NCI-H526 treated with DMSO at 0.1 percent for 48 hours (cell line): ENCODE data around the gene MEOX1.

Experiments used
- DNase-seq: peaks from one replicate; lab custom pipeline; 2025; lab: John Stamatoyannopoulos, UW

MEOX1 gene

DNA sequence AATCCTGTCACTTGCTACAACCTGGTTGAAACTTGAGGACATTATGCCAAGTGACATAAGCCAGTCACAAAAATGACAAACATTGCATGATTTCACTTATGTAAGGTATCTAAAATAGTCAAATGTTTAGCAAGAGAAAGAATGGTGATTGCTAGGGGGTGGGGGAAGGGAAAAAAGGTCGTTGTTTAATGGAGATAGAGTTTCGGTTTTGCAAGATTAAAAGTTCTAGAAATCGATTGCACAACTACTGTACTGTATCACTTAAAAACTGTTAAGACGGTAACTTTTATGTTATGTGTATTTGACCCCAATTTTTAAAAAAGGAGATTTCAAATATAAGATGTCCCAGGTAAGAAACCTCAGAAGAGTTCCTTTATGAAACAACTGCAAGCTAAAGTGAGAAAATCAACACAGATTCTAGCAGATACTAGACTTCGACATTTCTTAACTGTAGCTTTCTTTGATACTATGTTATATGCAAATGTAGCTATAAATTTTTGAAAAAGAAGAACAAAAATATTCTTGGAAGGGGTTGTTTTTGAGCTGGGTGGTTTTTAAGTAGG, 5.9 kb downstream of the MEOX1 start:
- DNase-seq = no peak

DNA sequence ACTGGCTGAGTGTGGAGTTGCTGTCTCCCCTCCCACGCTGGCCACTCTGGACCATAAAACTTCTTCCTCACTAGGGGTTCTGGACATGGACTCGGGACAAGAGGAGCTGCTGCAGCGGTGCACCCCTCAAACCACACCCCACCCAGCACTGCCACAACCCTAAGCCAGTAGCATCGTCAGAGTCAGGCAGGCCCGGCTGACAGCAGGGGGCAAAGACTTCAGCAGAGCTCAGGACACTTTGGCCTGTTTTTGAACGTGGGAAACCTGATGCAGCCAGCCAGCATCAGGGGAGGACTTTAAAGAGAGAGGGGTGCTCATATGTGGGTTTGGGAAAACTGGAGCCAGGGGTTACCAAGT, 9.6 kb downstream of the MEOX1 start:
- no peak for DNase-seq

DNA sequence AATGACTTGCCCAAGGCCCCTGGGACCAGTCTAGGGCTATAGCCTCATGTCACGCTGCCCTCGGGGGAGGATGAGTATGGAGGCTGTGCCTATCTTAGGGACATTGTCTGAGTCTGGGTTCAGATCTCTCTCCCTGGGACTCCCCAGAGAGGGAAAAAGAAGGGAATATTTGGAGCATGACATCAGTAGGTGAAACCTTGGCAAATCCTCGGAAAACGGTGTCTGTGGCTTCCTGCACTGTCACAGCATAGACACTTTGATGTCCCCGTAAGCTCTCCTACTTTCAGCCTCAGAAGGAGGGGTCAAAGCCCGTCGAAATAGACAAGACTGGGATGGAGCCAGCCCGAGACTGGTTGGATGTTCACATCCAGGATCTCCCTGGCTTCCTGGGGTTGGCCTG, 11.3 kb downstream of the MEOX1 start:
- no peak for DNase-seq

DNA sequence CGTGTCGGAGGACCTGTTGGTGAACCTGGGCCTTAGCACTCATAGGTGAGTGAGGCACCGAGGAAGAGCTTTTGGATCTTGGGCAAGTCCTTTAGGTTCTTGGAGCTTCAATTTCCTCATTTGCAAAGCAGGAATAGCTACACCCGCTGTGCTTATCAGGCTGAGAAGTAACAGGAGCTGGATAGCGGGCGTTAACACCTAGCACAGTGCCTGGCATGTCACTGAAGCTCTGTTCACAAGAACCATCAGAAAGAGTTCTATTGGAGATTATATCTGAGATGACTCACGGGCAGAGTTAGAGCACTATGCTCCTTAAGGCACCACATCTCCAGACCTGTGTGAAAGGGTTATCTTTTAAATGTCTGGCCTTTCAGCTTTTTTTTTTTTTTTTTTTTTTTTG, 12.8 kb downstream of the MEOX1 start:
- DNase-seq = no peak

DNA sequence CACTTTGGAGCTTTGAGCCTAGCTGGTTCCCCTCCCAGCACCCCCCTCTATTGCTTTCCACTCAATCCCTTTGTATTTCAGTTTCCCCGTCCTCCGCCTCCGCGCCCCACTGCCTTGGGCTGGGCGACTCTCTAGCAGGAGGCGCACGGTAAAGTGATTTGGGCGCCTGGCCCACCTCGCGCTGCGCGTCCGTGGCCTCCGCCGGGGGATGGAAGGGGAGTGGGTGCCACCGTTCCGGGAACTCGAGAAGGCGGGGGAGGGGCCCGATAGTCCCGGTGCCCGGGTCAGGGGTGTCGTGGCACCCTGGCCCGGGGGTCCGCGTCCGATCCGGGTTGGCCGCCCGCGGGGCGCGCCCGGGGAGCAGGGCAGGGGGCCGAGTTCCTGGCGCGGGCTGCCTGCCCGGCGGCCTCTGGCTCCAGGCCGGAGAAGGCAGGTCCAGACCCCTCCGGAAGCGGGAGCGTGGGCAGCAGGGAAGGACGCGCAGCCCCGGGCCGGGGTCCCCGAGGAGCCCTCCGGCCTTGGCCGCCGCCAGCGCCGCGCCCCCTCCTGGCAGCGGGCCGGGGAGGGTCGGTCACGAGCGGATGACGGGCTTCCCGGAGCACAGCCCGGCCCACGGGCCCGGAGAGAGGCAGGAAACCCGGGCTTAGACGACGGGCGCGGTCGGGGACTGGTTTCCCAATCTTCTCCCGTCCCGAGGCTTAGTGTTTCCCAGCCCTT, 15.8 kb downstream of the MEOX1 start:
- no peak for DNase-seq

DNA sequence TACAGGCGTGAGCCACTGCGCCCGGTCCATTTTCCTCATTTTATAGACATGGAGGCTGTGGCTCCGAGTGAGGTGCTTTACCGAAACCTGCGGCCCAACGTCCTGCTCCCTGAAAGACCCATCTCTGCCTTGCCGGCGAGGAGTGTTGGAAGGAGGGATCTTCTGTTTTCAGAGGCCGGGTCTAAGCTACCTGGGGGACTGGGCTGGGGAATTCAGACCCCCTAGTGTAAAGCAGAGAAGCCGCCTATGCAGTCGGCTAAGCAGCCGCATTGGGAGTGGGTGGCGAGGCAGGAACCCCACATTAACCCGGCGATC, 16.3 kb downstream of the MEOX1 start:
- DNase-seq = no peak

DNA sequence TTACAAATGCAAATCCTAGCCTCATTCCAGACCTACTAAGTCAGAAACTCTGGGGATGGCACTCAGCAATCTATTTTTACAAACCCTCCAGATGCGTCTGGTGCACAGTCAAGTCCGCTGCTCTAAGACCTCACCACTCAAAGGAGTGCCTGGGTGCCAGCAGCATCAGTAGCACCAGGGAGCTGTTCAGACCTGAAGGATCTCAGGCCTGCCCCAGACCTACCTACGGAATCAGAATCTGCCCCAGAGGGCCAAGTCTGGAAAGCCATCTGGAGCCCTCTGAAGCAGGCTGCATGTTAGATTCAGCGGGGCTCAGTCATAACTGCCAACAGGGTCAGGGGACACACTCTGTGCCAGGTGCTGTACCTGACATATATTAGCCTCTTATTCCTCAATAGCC, 17.6 kb downstream of the MEOX1 start:
- no peak for DNase-seq

DNA sequence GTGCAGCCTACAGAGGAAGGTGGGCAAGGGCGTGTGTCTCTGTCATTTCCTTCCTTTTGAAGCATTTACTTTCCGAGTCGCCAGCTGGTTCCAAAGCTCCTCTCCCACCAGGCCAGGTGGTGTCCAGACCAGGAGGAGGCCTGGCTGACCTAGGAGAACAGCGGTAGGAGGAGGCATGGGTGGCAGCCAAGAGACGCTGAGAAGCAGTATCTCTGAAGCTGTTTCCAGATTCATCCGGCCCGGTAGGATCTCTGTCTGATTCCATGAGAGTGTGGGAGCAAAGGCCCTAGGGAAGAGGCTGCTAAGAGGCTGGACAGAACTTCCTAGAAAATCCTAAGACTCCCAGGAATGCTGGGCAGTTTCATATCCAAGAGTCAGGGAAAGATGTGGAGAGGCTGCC, 20.3 kb downstream of the MEOX1 start:
- DNase-seq = no peak

DNA sequence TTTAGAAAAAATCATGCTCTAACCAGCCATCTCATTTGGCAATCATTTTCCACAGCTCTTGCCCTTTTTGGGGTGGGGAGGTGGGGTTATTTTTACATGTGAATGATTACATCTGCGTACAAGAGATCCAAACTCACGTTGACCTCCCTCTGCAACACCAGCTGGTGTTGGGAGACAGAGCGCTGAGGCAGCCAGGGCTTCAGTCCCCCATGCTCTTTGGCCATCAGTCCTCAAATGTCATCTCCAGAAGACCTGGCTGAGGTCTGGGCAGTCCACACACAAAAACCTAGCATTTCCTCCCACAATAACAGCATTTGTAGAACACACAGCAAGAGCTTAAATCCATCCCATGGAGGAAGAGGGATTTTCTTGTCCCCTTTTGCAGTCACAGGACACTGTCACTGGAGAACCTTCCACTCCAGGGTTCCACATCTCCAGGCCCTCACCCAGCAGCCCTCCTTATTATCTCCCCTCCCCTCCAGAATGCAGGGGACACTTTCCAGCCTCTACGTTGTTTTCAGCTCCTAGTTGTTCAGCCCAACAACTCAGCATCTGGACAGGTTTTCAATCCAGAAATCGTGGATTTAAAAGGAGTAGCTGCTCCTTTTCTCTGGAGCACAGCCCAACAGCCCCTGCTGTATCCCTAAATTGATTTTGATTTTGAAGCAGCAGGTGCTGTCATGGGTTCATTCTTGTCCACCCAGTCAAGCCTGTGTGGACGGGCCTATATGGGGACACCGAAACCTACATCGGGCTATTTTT, 21.1 kb downstream of the MEOX1 start:
- DNase-seq = no peak

DNA sequence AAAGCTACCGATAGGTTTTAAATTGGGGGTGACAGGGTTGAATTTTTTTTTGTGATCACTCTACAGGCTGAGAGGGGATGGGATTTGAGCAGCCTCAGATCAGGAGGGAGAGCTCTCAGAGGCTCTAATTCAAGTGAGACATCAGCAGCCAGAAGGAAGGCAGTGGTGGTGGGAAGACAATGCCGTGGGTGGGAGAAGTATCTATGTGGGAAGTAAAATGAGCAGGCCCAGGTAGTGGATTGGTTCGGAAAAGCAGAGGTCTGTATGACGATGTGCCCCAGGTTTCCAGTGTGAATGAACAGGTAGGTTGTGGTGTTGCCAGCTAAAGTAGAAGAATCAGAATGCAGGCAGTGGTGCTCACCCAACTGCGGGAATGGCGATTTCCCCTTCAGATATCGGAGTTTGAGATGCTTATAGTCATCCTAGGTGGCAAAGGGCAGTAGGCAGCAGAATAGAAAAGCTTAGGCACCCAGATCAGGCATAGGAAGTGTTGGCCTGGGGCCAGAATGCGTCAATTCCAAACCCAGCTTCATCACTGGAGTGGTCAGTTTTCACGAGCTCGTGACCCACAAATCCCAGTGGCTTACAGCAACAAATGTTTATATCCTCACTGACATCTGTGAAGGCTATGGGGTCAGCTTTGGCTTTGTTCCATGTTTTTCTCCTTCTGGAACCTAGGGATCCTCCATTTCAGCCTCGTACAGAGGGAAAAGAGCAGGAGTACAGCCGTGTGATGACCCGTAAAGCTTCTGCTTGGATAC, 24.0 kb downstream of the MEOX1 start:
- no peak for DNase-seq

DNA sequence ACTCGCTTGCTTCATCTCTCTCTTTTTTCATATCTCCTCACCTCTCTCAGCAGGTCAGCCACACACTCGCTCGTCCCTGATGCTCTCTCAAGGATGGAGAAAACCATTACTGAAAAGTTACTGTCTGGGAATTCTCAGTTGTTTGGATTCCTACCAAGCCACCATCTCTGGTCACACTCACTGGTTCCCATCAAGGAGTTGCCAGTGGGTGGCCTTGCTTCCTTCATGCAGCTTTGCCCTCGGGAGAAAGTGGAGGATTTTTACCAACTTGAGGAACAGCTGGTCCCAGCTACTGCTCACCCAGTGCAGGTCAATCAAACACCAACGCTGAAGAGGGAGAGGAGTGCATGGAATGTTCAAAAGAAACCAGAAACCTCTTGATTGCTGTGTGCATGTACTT, 25.3 kb downstream of the MEOX1 start:
- no peak for DNase-seq

DNA sequence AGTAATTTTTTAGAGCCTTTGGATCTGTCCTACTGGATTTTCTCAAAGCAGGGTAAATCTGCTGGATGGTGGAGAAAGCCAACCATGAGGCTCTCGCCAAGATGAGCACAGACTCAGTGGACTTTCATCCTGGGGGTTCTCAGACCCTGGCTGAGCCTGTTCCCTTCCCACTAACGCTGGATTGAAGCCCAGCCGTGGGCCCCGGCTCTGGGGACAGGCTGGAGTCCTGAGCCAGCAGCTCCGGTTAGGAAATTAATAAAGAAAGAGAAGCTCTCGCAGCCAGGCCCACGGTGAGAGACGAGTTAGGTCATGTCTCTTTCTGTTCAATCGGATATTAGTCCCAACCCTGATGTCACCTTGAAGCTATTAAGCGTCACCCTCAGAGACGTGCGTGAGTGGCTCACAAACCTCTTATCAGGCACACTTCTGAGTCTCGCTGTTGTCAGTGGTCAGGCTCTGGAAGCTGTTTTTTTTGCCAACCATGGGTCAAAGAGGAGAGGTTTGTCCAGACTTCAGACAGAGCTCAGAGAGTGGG, 27.1 kb downstream of the MEOX1 start:
- no peak for DNase-seq

DNA sequence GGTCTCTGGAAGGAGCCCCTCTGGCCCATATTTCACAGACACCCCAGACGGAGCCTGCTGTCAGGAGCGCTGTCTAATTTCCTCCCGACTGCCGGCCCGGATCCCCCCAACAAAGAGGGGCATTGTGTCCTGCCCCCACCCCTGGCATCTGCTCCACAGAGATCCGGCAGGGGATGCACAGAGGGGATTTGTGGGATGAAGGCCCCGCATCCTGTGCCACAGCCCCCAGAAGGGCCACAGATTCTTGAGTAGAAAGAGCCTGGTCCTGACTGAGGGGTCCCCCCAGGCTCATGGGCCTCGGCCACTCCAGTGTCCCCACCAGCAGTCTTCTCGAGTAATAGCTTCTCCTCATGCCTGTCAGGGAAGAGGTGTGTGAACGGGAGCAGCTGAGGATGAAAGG, 29.5 kb downstream of the MEOX1 start:
- no peak for DNase-seq

DNA sequence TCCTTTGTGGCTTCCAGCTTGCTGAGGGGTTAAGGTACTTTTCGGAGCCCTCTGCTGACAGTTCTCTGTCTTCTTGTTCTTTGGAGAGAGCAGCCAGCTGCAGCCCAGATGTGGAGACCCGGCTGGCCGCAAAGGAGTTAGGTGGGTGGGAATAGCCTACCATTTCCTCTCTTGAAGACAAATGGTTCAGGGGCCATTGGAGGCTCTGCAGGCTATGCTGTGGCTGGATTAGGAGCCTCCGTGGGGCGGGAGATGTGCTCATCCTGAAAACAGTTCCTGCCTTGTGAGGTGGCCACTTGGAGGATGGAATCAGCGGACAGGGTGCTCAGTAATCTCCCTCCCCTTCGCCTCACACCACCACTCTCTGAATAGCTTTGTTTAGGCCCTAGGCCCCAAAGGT, 30.3 kb downstream of the MEOX1 start:
- no peak for DNase-seq

DNA sequence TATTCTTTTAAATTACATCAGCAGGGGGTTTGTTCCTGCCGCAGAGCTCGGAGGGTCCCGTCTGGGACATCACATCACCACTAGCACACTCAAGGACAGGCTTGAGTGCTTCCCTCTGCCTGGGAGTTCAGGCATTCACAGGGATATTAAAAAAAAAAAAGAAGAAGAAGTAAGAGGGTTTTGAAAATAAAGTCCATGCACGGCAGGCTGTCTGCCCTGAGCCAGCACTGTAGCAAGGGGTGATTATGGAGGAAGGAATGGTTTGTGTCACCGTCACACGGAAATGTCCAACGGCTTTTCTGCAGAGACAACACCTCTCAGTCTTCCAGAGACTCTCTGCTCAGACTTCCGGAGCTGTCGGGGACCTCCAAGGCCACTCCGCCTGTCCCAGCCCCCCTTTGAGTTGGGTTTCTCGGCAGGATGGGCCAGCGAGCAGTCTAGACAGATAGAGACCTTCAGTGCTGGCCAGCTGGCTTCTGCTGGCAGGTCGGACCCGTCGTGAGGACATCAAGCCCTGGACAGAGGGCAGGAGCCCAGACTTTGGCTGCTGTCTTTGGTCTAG, 33.6 kb downstream of the MEOX1 start:
- DNase-seq = no peak

DNA sequence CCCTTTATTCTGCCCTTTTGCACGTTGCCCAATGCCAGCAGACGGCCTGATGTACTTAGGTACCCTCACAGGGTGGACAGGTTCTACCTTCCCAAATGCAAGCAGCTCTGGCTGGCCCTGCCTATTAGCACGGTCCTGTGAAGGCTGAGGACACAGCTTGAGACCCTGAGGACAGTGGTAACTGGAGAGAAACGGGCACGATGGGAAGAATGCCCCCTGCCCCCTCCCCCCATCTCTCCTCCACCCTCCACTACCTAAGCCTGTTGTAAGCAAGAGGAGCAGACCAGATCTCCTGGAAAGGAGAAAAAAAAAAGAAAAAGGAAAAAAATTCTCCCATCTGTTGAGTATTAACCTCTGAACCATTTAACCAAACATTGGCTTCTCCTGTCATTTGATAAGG, 34.1 kb downstream of the MEOX1 start:
- no peak for DNase-seq

DNA sequence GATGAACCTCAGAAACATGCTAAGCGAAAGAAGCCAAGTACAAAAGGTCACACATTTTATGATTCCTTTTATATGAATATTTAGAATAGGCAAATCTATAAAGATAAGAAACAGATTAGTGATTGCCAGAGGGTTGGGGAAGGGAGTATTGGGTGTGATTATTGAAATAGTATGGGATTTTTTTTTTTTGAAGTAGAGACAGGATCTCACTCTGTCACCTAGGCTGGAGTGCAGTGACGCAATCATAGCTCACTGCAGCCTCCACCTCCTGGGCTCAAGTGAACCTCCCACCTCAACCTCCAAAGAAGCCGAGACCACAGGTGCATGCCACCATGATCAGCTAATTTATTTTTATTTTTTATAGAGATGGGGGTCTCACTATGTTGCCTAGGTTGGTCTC, 35.7 kb downstream of the MEOX1 start:
- no peak for DNase-seq

DNA sequence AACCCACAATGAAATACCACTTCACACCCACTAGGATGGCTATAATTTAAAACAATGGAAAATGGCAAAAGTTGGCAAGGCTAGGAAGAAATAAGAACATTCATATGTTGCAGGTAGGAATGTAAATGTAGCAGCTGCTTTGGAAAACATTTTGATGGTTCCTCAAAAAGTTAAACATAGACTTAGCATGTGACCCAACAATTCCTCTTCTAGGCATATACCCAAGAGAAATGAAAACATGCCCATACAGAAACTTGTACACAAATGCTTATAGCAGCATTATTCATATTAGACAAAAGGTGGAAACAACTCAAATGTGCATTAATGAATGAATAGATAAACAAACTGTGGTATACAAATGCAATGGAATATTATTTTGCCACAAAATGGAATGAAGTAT, 36.1 kb downstream of the MEOX1 start:
- no peak for DNase-seq

DNA sequence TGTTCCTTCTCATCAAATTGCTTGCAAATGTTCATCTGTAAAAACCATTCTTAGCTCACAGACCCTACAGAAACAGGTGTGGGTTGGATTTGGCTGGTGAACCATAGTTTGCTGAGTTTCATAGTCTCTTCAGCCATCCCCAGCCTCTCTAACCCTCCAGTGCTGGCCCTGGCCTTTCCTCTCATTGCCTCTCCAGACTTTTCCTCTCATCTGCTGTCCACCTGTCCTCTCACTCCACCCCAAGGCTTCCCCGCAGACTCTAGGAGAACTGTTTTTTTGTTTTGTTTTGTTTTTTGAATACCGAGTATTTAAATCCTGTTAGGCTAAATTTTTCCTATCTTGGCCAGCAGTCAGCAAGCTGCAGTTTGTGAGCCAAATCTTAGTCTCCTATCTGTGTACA, 41.1 kb downstream of the MEOX1 start:
- no peak for DNase-seq

DNA sequence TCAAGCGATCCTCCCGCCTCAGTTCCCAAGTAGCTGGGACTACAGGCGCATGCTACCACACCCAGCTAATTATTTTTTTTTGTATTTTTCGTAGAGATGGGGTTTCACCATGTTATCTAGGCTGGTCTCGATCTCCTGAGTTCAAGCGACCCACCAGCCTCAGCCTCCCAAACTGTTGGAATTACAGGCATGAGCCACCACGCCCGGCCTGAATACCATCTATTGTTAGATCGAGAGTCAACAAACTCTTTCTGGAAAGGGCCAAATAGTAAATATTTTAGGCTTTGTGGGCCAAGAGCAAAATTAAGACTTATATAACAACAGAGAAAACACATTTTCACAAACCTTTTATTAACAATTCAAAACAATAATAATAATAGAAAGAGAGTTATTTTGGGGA, 41.6 kb downstream of the MEOX1 start:
- no peak for DNase-seq

DNA sequence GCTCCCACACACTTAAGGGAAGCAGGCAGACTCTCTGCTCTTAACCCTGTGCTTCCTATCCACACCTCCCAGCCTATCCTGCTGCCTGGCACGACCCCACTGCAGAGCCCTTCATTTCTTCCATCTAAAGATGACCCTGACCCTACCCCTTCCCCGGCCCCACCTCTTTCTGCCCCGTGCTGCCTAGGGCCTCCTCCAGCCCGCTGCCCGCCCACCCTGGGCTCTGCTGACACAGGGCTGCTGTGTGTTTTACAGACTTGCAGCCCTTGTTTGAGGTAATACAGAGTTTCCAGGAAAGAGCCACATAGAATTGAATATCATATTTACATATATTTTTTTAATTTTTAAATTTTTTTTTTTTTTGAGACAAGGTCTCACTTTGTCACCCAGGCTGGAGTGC, 42.0 kb downstream of the MEOX1 start:
- no peak for DNase-seq

DNA sequence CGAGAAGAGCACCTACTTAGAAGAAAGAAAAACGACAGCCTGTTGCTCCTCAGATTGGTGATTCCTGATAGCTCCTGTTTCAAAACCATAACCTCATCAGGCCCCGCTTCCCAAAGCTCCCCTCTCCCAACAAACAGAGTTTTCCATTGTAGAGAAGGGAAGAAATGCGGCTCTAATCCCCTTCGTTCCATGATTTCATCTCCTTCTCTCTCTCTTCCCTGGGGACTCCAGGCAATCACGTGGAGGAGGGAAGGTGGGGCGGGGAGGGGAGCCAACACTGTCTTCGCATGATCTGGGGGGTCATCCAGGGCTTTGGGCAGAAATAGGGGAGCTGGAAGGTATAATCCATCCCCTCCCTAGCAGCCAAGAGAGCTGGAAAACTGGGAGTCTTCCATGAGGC, 43.4 kb downstream of the MEOX1 start:
- no peak for DNase-seq

DNA sequence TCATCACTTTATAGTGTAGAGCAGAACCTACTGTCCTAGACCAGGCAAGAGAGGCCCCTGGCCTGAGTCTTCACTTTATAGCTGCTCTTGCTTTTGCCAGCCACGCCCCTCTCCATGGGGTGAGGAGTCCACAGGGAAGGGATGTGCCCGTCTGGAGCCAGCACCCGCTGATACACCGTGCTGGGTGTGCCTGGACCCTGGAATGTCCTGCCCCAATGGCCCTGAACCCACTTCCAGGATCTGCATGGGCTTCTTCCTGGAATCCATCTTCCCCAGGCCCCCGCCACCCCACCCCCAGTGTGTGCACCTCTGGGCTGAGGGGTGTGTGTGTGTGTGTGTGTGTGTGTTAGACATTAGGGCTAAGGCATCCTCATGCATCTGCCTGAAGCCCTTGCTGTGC, 44.9 kb downstream of the MEOX1 start:
- DNase-seq = no peak
